Brain microvascular endothelial cell (primary cell): Measurements from ENCODE around the gene GOLGA2.

ENCODE experiments used
- DNase-seq: peaks from one replicate; pipeline ENCODE4 v3.0.0-alpha.2; 2020
- H3K27ac ChIP-seq: fragments of 250-450 bp; sonication (Bioruptor Pico); 2 replicates; pipeline ENCODE4 v1.5.1; 2020; ENCODE audit warnings: mild to moderate bottlenecking, moderate library complexity
- H3K27me3 ChIP-seq: fragments of 250-450 bp; sonication (Bioruptor Pico); replicated peaks from 2 replicates; pipeline ENCODE4 v1.5.1; 2020; ENCODE audit warnings: mild to moderate bottlenecking
- H3K36me3 ChIP-seq: fragments of 250-450 bp; sonication (Bioruptor Pico); replicated peaks from 2 replicates; pipeline ENCODE4 v1.5.1; 2020; ENCODE audit warnings: mild to moderate bottlenecking
- H3K4me3 ChIP-seq: 2 replicates; pipeline ENCODE4 v1.5.1; 2011; ENCODE audit warnings: low read depth, mild to moderate bottlenecking, control low read depth, low read length, moderate library complexity
- in situ Hi-C: cut with HindIII; loops from 2 replicates; pipeline ENCODE4 v1.10.0; 2017; ENCODE audit warnings: low sequenced_read_pairs, low pct_ligation_motif_present
- TF ChIP-seq, protein P1 (sequence below): IDR thresholded peaks from 2 replicates; pipeline ENCODE4 v1.5.1; 2011; ENCODE audit warnings: low read depth, mild to moderate bottlenecking, moderate library complexity, low read length, control low read depth, inconsistent platforms; ENCODE audit errors: missing control alignments

Gene GOLGA2

DNA sequence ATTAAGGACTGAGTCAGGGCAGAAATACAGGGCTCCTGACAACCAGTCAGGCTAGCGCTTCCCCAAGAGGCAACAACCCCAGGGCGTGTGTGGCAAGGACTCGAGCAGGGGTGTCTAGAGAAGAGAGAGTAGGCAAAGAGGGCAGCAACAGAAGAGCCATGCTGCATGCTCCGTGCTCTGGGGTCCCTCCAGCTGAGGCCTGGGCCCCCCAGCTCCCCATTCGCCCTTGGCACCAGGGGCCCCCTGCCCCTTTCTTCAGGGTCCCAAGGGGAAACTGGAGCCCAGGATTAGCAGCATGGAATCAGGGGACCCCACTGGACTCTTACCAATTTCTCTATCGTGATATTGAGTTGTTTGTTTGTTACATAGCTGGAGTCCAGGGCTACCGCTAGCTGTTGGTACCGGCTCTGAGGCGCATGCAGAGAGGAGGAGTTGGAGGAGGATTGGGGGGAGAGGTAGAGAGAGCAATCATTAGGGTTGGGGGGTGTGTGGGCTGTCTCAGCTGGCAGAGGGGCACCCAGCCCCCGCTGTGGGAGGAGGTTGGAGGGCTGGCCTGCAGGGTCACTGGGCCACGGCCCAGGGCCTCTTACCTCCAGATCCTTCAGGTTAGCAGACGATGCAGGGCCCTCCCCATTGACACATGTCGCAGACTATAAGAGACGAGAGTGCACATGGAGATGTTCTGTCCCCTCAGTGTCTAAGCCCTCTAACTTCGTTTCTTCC is 8.8 kb downstream of the GOLGA2 start:
- Histone ChIP-seq H3K36me3 (peaks cover 68% of the 10 kb centered on the region), H3K27ac (no peak overlapping the region), H3K27me3 (no peaks in the 10 kb centered on the region), H3K4me3 (no peak overlapping the region)
- no peak for DNase-seq
- TF ChIP-seq, protein P1, sequence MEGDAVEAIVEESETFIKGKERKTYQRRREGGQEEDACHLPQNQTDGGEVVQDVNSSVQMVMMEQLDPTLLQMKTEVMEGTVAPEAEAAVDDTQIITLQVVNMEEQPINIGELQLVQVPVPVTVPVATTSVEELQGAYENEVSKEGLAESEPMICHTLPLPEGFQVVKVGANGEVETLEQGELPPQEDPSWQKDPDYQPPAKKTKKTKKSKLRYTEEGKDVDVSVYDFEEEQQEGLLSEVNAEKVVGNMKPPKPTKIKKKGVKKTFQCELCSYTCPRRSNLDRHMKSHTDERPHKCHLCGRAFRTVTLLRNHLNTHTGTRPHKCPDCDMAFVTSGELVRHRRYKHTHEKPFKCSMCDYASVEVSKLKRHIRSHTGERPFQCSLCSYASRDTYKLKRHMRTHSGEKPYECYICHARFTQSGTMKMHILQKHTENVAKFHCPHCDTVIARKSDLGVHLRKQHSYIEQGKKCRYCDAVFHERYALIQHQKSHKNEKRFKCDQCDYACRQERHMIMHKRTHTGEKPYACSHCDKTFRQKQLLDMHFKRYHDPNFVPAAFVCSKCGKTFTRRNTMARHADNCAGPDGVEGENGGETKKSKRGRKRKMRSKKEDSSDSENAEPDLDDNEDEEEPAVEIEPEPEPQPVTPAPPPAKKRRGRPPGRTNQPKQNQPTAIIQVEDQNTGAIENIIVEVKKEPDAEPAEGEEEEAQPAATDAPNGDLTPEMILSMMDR, result no peak
- in situ Hi-C loops, result no loop called here

DNA sequence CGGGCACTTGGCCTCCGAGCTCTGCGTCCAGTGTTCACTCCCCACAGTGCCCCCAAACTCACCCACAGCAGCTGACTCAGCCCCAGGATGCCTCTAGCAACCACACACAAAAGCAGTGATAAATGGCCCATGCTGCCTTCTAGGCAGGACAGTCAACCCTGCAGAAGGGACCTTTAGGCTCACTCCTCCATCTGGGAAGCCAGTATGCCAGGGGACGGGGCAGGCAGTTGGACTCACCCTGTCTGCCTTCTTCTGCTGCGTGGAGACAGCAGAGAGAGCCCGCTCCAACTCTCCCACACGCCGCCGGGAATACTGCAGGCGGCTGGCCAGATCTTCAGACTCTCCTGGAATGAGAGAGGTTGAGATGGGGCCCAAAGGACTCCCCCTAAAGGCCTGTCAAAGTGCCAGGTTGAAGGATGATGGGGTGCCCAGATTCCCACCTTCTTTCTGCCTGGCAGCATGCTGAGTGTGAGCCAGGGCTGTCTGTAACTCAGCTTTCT is 10.4 kb downstream of the GOLGA2 start:
- in situ Hi-C loops, result no loop called here
- TF ChIP-seq, protein P1, result no peak
- no peak overlapping the region for H3K4me3 ChIP-seq
- DNase-seq, result no peak
- H3K27ac ChIP-seq, result no peak overlapping the region
- H3K27me3 ChIP-seq, result no peaks in the 10 kb centered on the region
- peaks cover 75% of the 10 kb centered on the region for H3K36me3 ChIP-seq

DNA sequence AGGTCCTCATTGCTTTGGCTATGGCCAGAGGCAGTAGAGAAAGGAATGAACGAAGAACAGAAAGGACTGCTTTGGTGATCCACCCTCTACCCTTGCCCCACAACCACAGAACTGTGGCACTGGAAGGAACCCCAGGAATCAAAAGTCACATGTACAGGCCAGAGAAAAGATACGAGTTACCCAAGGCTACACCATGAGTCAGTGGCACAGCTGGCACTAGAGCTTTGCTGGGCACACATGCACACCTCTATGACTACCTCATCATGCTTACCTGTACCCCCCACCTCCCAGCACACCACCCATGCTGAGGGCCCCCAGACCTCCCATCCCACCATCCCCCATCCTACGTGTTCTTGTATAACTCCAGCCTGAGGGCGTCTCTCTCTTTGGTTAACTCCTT is 13.1 kb downstream of the GOLGA2 start:
- Histone ChIP-seq H3K27me3 (no peaks in the 10 kb centered on the region), H3K36me3 (peaks cover 86% of the 10 kb centered on the region), H3K4me3 (no peak overlapping the region), H3K27ac (no peak overlapping the region)
- TF ChIP-seq, protein P1, result no peak
- DNase-seq, result no peak
- in situ Hi-C loops, result no loop called here

DNA sequence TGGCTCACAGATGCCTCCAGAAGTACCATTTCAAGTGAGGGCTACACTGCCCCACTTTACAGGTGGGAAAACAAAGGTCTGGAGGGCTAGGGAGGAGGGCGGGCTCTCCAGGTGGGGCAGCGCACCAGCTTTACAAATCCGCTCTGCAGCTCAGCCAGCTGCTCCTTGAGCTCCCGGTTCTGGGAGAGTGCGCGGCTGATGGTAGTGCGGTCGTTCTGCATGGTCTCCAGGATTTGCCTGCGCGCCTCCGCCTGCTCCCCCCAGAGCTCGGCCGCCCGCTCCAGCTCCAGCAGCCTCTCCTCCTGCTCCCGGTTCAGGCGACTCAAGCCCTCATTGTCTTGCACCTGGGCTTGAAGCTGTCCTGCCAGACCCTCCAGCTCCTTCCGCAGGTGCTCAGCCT is 15.5 kb downstream of the GOLGA2 start:
- H3K4me3 ChIP-seq, result no peak overlapping the region
- peaks cover 82% of the 10 kb centered on the region for H3K36me3 ChIP-seq
- DNase-seq, result no peak
- in situ Hi-C loops, result no loop called here
- H3K27me3 ChIP-seq, result no peaks in the 10 kb centered on the region
- TF ChIP-seq, protein P1, result no peak
- H3K27ac ChIP-seq, result no peak overlapping the region

DNA sequence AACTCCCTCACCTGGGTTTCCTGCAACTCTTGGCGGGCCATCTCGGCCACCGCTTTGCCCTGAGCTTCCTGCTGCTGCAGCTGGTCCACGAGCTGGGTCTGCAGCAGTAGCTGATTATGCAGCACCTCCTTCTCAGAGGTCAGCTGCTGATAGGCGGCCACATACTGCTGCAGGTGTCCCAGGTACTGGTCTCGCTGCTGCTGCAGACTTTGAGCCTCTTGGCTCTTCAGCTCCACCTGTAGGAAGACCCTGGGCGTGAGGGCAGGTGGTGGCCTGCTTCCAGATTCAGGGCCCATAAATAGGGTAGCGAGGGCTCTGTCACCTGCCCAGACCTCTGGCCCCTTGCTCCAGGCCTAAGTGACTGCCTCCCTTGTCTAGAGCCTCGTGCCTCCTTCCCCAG is 16.7 kb downstream of the GOLGA2 start:
- DNase-seq, result no peak
- TF ChIP-seq, protein P1, result peak; percentile 21
- Histone ChIP-seq H3K27ac (no peak overlapping the region), H3K4me3 (no peak overlapping the region), H3K36me3 (peaks cover 77% of the 10 kb centered on the region), H3K27me3 (no peaks in the 10 kb centered on the region)
- in situ Hi-C loops, result no loop called here

DNA sequence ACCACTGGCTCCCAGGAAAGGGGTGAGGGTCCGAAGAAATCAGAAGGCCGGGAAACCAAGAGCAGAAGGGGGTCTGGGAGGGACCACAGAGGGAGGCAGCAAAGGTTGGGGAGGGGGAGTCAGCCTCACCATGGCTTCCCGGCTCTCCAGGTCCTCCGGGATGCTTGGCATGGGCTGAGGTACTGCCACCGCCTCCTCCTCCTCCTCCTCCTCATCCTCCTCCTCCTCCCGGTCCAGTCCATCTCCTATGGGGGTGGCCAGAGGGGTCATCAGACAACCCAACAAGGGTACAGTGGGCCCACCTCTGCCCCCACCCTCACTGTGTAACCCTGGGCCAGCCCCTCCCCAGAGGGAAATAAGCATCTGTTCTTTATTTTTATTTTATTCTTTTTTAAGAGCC is 17.5 kb downstream of the GOLGA2 start:
- no peak for DNase-seq
- Histone ChIP-seq H3K36me3 (peaks cover 77% of the 10 kb centered on the region), H3K4me3 (no peak overlapping the region), H3K27me3 (no peaks in the 10 kb centered on the region), H3K27ac (no peak overlapping the region)
- in situ Hi-C loops, result no loop called here
- TF ChIP-seq, protein P1, result no peak
